GM23338 (cell line): ENCODE results near the gene DDX21. TPM values are rescaled to one million over a fixed set of nuclear protein-coding genes. Genes with fewer than 3 reads are reported as not detected.

Experiments
- ATAC-seq: fragments of 200-7000 bp; cut with Tn5 transposase; 3 replicates; pipeline ENCODE4 v1.9.1; 2020
- DNase-seq: peaks from one replicate; pipeline ENCODE4 v3.0.0-alpha.2; 2015; ENCODE audit warnings: low spot score
- H2AFZ ChIP-seq: fragments of 200-600 bp; sonication (generic); 2 replicates; pipeline ENCODE4 v1.8.0; 2016; ENCODE audit warnings: antibody characterized with exemption, mild to moderate bottlenecking, moderate library complexity
- H3F3A ChIP-seq: fragments of 200-600 bp; sonication (generic); replicated peaks from 2 replicates; pipeline ENCODE4 v1.8.0; 2017; ENCODE audit warnings: antibody characterized with exemption, mixed run types, low read depth
- H3K27ac ChIP-seq: fragments of 200-600 bp; sonication (generic); 2 replicates; pipeline ENCODE4 v1.6.1; 2016; ENCODE audit warnings: low read depth
- H3K27me3 ChIP-seq: fragments of 200-600 bp; sonication (generic); 2 replicates; pipeline ENCODE4 v1.8.0; 2016; ENCODE audit warnings: mild to moderate bottlenecking, mixed run types, moderate library complexity; ENCODE audit not compliant: insufficient read depth
- H3K36me3 ChIP-seq: fragments of 200-600 bp; sonication (generic); 2 replicates; pipeline ENCODE4 v1.8.0; 2016; ENCODE audit warnings: mild to moderate bottlenecking; ENCODE audit not compliant: insufficient read depth
- H3K4me1 ChIP-seq: fragments of 200-600 bp; sonication (generic); 2 replicates; pipeline ENCODE4 v1.8.0; 2016; ENCODE audit warnings: mild to moderate bottlenecking, moderate library complexity; ENCODE audit not compliant: insufficient read depth
- H3K4me2 ChIP-seq: fragments of 200-600 bp; sonication (generic); 2 replicates; pipeline ENCODE4 v1.7.1; 2017; ENCODE audit warnings: mixed run types
- H3K4me3 ChIP-seq: fragments of 200-600 bp; sonication (generic); 2 replicates; pipeline ENCODE4 v1.6.1; 2016; ENCODE audit warnings: mixed run types
- H3K79me2 ChIP-seq: fragments of 200-600 bp; sonication (generic); replicated peaks from 2 replicates; pipeline ENCODE4 v1.8.0; 2017; ENCODE audit warnings: mild to moderate bottlenecking; ENCODE audit not compliant: insufficient read depth
- H3K9me2 ChIP-seq: fragments of 200-600 bp; sonication (generic); 2 replicates; pipeline ENCODE4 v1.8.0; 2017; ENCODE audit not compliant: insufficient read depth
- H4K20me1 ChIP-seq: fragments of 200-600 bp; sonication (generic); replicated peaks from 2 replicates; pipeline ENCODE4 v1.8.0; 2017; ENCODE audit warnings: mild to moderate bottlenecking; ENCODE audit not compliant: insufficient read depth
- H3K27ac Mint-ChIP-seq: 2 replicates; pipeline ENCODE4 v1.8.0; 2020; ENCODE audit warnings: inconsistent platforms, mild to moderate bottlenecking, moderate library complexity, mixed read lengths
- H3K27me3 Mint-ChIP-seq: 3 replicates; pipeline ENCODE4 v1.8.0; 2022; ENCODE audit warnings: low read depth, mild to moderate bottlenecking, moderate library complexity, mixed read lengths, inconsistent platforms; ENCODE audit not compliant: insufficient read depth, poor library complexity
- H3K36me3 Mint-ChIP-seq: 3 replicates; pipeline ENCODE4 v1.8.0; 2021; ENCODE audit warnings: low read depth, mild to moderate bottlenecking, inconsistent platforms, moderate library complexity, mixed read lengths
- H3K4me1 Mint-ChIP-seq: 3 replicates; pipeline ENCODE4 v1.8.0; 2020; ENCODE audit warnings: mild to moderate bottlenecking, inconsistent platforms, mixed read lengths
- H3K4me3 Mint-ChIP-seq: 3 replicates; pipeline ENCODE4 v1.8.0; 2021; ENCODE audit warnings: moderate library complexity, mild to moderate bottlenecking, inconsistent platforms, mixed read lengths
- H3K9me3 Mint-ChIP-seq: 3 replicates; pipeline ENCODE4 v1.8.0; 2020; ENCODE audit warnings: moderate library complexity, mild to moderate bottlenecking, inconsistent platforms, mixed read lengths
- CREB1 ChIP-seq: fragments of 250-450 bp; sonication (Bioruptor Pico); IDR thresholded peaks from 2 replicates; pipeline ENCODE4 v1.5.0; 2020; ENCODE audit warnings: low read depth, mild to moderate bottlenecking, moderate library complexity
- EZH2 ChIP-seq: fragments of 200-600 bp; sonication (generic); IDR thresholded peaks from one replicate; pipeline ENCODE4 v1.8.0; 2017; ENCODE audit warnings: antibody characterized with exemption, mild to moderate bottlenecking, low read depth; ENCODE audit not compliant: unreplicated experiment
- EZH2phosphoT487 ChIP-seq: fragments of 200-600 bp; sonication (generic); IDR thresholded peaks from one replicate; pipeline ENCODE4 v1.8.1; 2018; ENCODE audit warnings: antibody characterized with exemption; ENCODE audit not compliant: unreplicated experiment
- JUNB ChIP-seq: IDR thresholded peaks from one replicate; pipeline ENCODE4 v1.6.1; 2016; ENCODE audit warnings: antibody characterized with exemption; ENCODE audit not compliant: unreplicated experiment
- NANOG ChIP-seq: IDR thresholded peaks from 2 replicates; pipeline ENCODE4 v1.6.1; 2016; ENCODE audit warnings: antibody characterized with exemption, borderline replicate concordance
- POLR2AphosphoS5 ChIP-seq: IDR thresholded peaks from 2 replicates; pipeline ENCODE4 v1.6.1; 2016; ENCODE audit warnings: antibody characterized with exemption, low read depth
- REST ChIP-seq: IDR thresholded peaks from one replicate; pipeline ENCODE4 v1.6.1; 2018; ENCODE audit warnings: antibody characterized with exemption; ENCODE audit not compliant: unreplicated experiment
- STAT1 ChIP-seq: IDR thresholded peaks from one replicate; pipeline ENCODE4 v1.6.1; 2016; ENCODE audit warnings: antibody characterized with exemption; ENCODE audit not compliant: unreplicated experiment
- ZNF114 ChIP-seq: fragments of 250-450 bp; sonication (Bioruptor Pico); IDR thresholded peaks from 2 replicates; pipeline ENCODE4 v1.5.0; 2020; ENCODE audit warnings: mild to moderate bottlenecking, moderate library complexity
- ZNF331 ChIP-seq: fragments of 250-450 bp; sonication (Bioruptor Pico); IDR thresholded peaks from 2 replicates; pipeline ENCODE4 v1.5.0; 2020; ENCODE audit warnings: low read depth, mild to moderate bottlenecking, moderate library complexity
- ZNF462 ChIP-seq: fragments of 250-450 bp; sonication (Bioruptor Pico); IDR thresholded peaks from 2 replicates; pipeline ENCODE4 v1.5.0; 2020; ENCODE audit warnings: mild to moderate bottlenecking, moderate library complexity
- polyA plus RNA-seq: library from polyadenylated mRNA; unstranded; fragments of >200 nt; fragmentation: Nextera tagmentation; extraction: Ambion mirVana; gene quantifications from 2 replicates; pipeline ENCODE4 v1.2.1, GENCODE V29; 2016
- total RNA-seq: library from RNA; depleted of rRNA; stranded (reverse); fragments of >200 nt; shearing (Covaris generic); gene quantifications from 2 replicates; pipeline ENCODE4 v1.2.3, GENCODE V29; 2014
- TF ChIP-seq, protein P1 (sequence below): IDR thresholded peaks from 2 replicates; pipeline ENCODE4 v1.6.1; 2016; ENCODE audit warnings: antibody characterized with exemption

DDX21 gene
- total and polyA plus RNA-seq, 2 experiments from 2014 or later = 138 to 209 TPM

GRCh38 chr10:69018613-69019012, 62.6 kb downstream of the DDX21 start:
- Histone ChIP-seq H4K20me1 (0 out of 2 replicates have a peak, but pooled peaks cover 4% of the 10 kb centered on the region), H3F3A (0 out of 2 replicates have a peak, but pooled peaks cover 3% of the 10 kb centered on the region), H3K9me2 (no peaks in the 10 kb centered on the region), H3K79me2 (no peaks in the 10 kb centered on the region), H3K27me3 (no peaks in the 10 kb centered on the region), H3K4me2 (no peak overlapping the region), H3K36me3 (peaks cover 15% of the 10 kb centered on the region), H3K27ac (no peak overlapping the region), H3K4me1 (no peaks in the 10 kb centered on the region), H2AFZ (no peak overlapping the region), H3K4me3 (no peak overlapping the region)
- peaks cover 23% of the 10 kb centered on the region for H3K36me3 Mint-ChIP-seq
- no peak for DNase-seq
- no peak for TF ChIP-seq EZH2phosphoT487
- TF ChIP-seq REST = no peak
- no peak for TF ChIP-seq ZNF331 (CRISPR knock-in tag)
- no peak for TF ChIP-seq EZH2
- TF ChIP-seq ZNF114 (CRISPR knock-in tag) = no peak
- no peak for TF ChIP-seq NANOG
- H3K4me1 Mint-ChIP-seq = no peaks in the 10 kb centered on the region
- peak; percentile 31 for ATAC-seq
- H3K27me3 Mint-ChIP-seq = peaks cover 8% of the 10 kb centered on the region
- no peak overlapping the region for H3K4me3 Mint-ChIP-seq
- no peak overlapping the region for H3K27ac Mint-ChIP-seq
- no peaks in the 10 kb centered on the region for H3K9me3 Mint-ChIP-seq

GRCh38 chr10:69022611-69023010, 66.6 kb downstream of the DDX21 start:
- ATAC-seq (no peak), DNase-seq (no peak)
- Histone ChIP-seq H3K27me3 (no peaks in the 10 kb centered on the region), H3K27ac (no peak overlapping the region), H4K20me1 (no peaks in the 10 kb centered on the region), H3K4me1 (no peaks in the 10 kb centered on the region), H3K9me2 (no peaks in the 10 kb centered on the region), H2AFZ (no peak overlapping the region), H3F3A (0 out of 2 replicates have a peak, but pooled peaks cover 3% of the 10 kb centered on the region), H3K36me3 (no peaks in the 10 kb centered on the region), H3K4me2 (no peak overlapping the region), H3K79me2 (no peaks in the 10 kb centered on the region), H3K4me3 (no peak overlapping the region)
- Mint-ChIP-seq H3K9me3 (no peaks in the 10 kb centered on the region), H3K27ac (no peak overlapping the region), H3K27me3 (peaks cover 7% of the 10 kb centered on the region), H3K4me1 (no peaks in the 10 kb centered on the region), H3K36me3 (peaks cover 4% of the 10 kb centered on the region; the same call in 1 of the 3 replicates), H3K4me3 (no peak overlapping the region)
- TF ChIP-seq POLR2AphosphoS5 (no peak), ZNF114 (CRISPR knock-in tag) (no peak), EZH2 (no peak), CREB1 (no peak), ZNF462 (CRISPR knock-in tag) (no peak), JUNB (no peak), STAT1 (no peak)
- TF ChIP-seq, protein P1, sequence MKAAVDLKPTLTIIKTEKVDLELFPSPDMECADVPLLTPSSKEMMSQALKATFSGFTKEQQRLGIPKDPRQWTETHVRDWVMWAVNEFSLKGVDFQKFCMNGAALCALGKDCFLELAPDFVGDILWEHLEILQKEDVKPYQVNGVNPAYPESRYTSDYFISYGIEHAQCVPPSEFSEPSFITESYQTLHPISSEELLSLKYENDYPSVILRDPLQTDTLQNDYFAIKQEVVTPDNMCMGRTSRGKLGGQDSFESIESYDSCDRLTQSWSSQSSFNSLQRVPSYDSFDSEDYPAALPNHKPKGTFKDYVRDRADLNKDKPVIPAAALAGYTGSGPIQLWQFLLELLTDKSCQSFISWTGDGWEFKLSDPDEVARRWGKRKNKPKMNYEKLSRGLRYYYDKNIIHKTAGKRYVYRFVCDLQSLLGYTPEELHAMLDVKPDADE = no peak
